Transverse colon (tissue), 4 donors: Measurements from ENCODE around the gene CABCOCO1. TPM values are rescaled to one million over a fixed set of nuclear protein-coding genes. Genes with fewer than 3 reads are reported as not detected.

ENCODE experiments used
- DNase-seq: peaks from one replicate; pipeline ENCODE4 v3.0.0-alpha.2; 2019
- H3K27ac ChIP-seq, 4 donors: fragments of 200-600 bp; sonication (generic); 2 replicates each; pipeline ENCODE4 v1.5.1; 2016 to 2018; ENCODE audit warnings: inconsistent platforms in 4 of 4
- H3K27me3 ChIP-seq: fragments of 200-600 bp; sonication (generic); 2 replicates; pipeline ENCODE4 v1.5.1; 2017; ENCODE audit warnings: inconsistent platforms
- H3K36me3 ChIP-seq, 4 donors: fragments of 200-600 bp; sonication (generic); 2 replicates each; pipeline ENCODE4 v1.5.1; 2017 to 2019; ENCODE audit warnings: inconsistent platforms in 4 of 4
- H3K4me1 ChIP-seq, 4 donors: fragments of 200-600 bp; sonication (generic); 2 replicates each; pipeline ENCODE4 v1.5.1; 2017 to 2020; ENCODE audit warnings: inconsistent platforms in 4 of 4
- H3K4me3 ChIP-seq, 4 donors: fragments of 200-600 bp; sonication (generic); 1 replicate in 1 of 4; 2 replicates in 3 of 4; pipeline versions ENCODE4 v1.5.1 to v1.6.1; 2017 to 2019; ENCODE audit warnings: inconsistent platforms in 4 of 4
- H3K9me3 ChIP-seq, 2 donors: fragments of 200-600 bp; sonication (generic); 2 replicates each; pipeline ENCODE4 v1.5.1; 2017 to 2019; ENCODE audit warnings: inconsistent platforms in 2 of 2
- EP300 ChIP-seq: sonication (generic); formaldehyde crosslinking; IDR thresholded peaks from one replicate; pipeline ENCODE4 v1.6.1; 2017; ENCODE audit warnings: antibody characterized with exemption, low read depth
- POLR2A ChIP-seq: fragments of 450-650 bp; IDR thresholded peaks from one replicate; pipeline ENCODE4 v1.6.1; 2016; ENCODE audit warnings: antibody characterized with exemption, mild to moderate bottlenecking, moderate library complexity
- POLR2AphosphoS5 ChIP-seq, 3 donors: sonication (generic); formaldehyde crosslinking; IDR thresholded peaks; one replicate each; pipeline ENCODE4 v1.6.1; 2016; ENCODE audit warnings: antibody characterized with exemption in 3 of 3
- WGBS, 2 donors: methylation state at CpG; one replicate each; pipeline ENCODE4 v1.1.5; 2018; ENCODE audit warnings: low coverage in 1 of 2; 5-methylcytosine and 5-hydroxymethylcytosine counted together
- in situ Hi-C, 4 donors: fragments of 200-750 bp; cut with MboI; loops; one replicate each; pipeline versions ENCODE4 v1.15.0 to v1.15.1; 2017; ENCODE audit warnings: low sequenced_read_pairs in 3 of 4, low pct_ligation_motif_present in 1 of 4, low pct_unique_long_range_greater_than_20kb in 1 of 4
- intact Hi-C: fragments of 100-400 bp; cut with DNase I; formaldehyde crosslinking; loops from one replicate; pipeline ENCODE4 v1.15.1; 2023; ENCODE audit warnings: low total_unique reads
- total RNA-seq, 4 donors: library from RNA; depleted of rRNA; stranded (reverse); fragments of >200 nt; gene quantifications; one replicate each; pipeline ENCODE4 v1.1.0, GENCODE V29; 2016
- TF ChIP-seq, protein P1 (sequence below), 5 experiments: fragments of 200-600 bp in 3 of 5; fragments of 450-650 bp in 2 of 5; sonication (generic) in 3 of 5; IDR thresholded peaks; 1 replicate in 2 of 5; 2 replicates in 3 of 5; pipeline ENCODE4 v1.5.1; 2016 to 2017; ENCODE audit warnings: antibody characterized with exemption in 5 of 5, inconsistent platforms in 3 of 5, mild to moderate bottlenecking in 2 of 5, moderate library complexity in 1 of 5

Gene CABCOCO1
- total RNA-seq, 4 donors from 2014 or later = not detected

- TF ChIP-seq, protein P1, sequence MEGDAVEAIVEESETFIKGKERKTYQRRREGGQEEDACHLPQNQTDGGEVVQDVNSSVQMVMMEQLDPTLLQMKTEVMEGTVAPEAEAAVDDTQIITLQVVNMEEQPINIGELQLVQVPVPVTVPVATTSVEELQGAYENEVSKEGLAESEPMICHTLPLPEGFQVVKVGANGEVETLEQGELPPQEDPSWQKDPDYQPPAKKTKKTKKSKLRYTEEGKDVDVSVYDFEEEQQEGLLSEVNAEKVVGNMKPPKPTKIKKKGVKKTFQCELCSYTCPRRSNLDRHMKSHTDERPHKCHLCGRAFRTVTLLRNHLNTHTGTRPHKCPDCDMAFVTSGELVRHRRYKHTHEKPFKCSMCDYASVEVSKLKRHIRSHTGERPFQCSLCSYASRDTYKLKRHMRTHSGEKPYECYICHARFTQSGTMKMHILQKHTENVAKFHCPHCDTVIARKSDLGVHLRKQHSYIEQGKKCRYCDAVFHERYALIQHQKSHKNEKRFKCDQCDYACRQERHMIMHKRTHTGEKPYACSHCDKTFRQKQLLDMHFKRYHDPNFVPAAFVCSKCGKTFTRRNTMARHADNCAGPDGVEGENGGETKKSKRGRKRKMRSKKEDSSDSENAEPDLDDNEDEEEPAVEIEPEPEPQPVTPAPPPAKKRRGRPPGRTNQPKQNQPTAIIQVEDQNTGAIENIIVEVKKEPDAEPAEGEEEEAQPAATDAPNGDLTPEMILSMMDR (IDR thresholded peaks at IDR 0.05) = no peak
- TF ChIP-seq POLR2AphosphoS5 (IDR thresholded peaks at IDR 0.05) (no peak), EP300 (no peak)
- in situ Hi-C loops = no loop called here
- Histone ChIP-seq H3K4me1 (peaks cover 0 to 9% (median 0%) of the 10 kb centered on the region in 4 donors), H3K36me3 (no peaks in the 10 kb centered on the region), H3K9me3 (no peaks in the 10 kb centered on the region), H3K27ac (no peak overlapping the region), H3K4me3 (no peak overlapping the region), H3K27me3 (no peaks in the 10 kb centered on the region)
- intact Hi-C loops = no loop called here
- 52 to 64% methylated on average over 4 of the region's 4 CpGs for WGBS, 2 donors
- no peak for DNase-seq
Observed at GRCh38 chr10:61623161-61623560, 39.6 kb upstream of the CABCOCO1 start.

- in situ Hi-C loops = no loop called here
- WGBS, 2 donors = 88 to 100% methylated on average over 2 of the region's 2 CpGs
- Histone ChIP-seq H3K27ac (no peak overlapping the region), H3K27me3 (no peaks in the 10 kb centered on the region), H3K9me3 (no peaks in the 10 kb centered on the region), H3K4me3 (no peak overlapping the region), H3K4me1 (peaks cover 0 to 9% (median 0%) of the 10 kb centered on the region in 4 donors), H3K36me3 (no peaks in the 10 kb centered on the region)
- no peak for TF ChIP-seq EP300
- no peak for TF ChIP-seq POLR2A
- no peak for TF ChIP-seq POLR2AphosphoS5 (IDR thresholded peaks at IDR 0.05)
- TF ChIP-seq, protein P1 (IDR thresholded peaks at IDR 0.05) = no peak
- intact Hi-C loops = no loop called here
- no peak for DNase-seq
Observed at GRCh38 chr10:61626209-61626608, 36.5 kb upstream of the CABCOCO1 start.

- Histone ChIP-seq H3K27ac (no peak overlapping the region), H3K9me3 (no peaks in the 10 kb centered on the region), H3K4me1 (peaks cover 0 to 9% (median 0%) of the 10 kb centered on the region in 4 donors), H3K27me3 (no peaks in the 10 kb centered on the region), H3K36me3 (no peaks in the 10 kb centered on the region), H3K4me3 (no peak overlapping the region)
- intact Hi-C loops = no loop called here
- DNase-seq = no peak
- in situ Hi-C loops = no loop called here
- TF ChIP-seq POLR2A = no peak
- TF ChIP-seq EP300 = no peak
- TF ChIP-seq POLR2AphosphoS5 (IDR thresholded peaks at IDR 0.05) = no peak
- TF ChIP-seq, protein P1 (IDR thresholded peaks at IDR 0.05) = no peak
- 83 to 89% methylated on average over 5 of the region's 5 CpGs for WGBS, 2 donors
Observed at GRCh38 chr10:61627266-61627665, 35.5 kb upstream of the CABCOCO1 start.

DNA sequence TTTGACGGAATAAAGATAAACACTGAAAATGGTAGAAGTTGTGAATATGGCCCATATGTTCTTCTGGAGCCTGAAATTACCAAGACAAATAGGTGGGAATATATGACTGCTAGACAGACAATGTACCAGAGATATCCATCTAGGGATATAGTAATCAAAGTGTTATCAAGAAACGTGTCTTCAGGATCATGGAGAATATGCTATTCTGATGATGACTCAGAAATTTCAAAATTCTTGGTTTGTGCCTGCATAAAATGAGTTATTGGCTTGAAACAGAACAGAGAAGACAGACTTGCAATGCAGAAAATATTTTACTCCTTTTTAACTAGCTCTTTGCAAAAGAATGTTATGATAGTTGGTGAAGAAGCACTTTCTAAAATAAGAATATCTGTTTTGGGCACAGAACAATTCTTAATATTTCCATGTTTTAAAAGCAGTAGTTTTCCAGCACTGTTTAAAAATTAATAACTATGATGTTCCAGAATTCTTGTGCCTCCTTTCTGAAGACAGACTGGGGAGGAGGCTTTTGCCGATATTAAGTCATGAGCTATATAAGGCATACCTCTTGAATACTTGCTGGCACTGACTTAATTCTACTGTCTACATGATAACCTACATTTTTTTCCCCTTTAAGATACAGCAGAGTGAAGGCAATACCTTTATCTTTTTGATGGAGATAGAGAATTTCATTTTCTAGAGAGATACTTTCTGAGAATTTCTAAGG lies 34.4 kb upstream of the CABCOCO1 start:
- intact Hi-C loops = no loop called here
- no peak for DNase-seq
- H3K36me3 ChIP-seq = no peaks in the 10 kb centered on the region
- WGBS, 2 donors = 66 to 72% methylated on average over 3 of the region's 3 CpGs
- H3K9me3 ChIP-seq = no peaks in the 10 kb centered on the region
- in situ Hi-C loops = no loop called here
- H3K27ac ChIP-seq = peak overlapping the region; percentile 2 to 41 (median 30)
- H3K4me3 ChIP-seq = no peak overlapping the region
- H3K4me1 ChIP-seq = peaks cover 0 to 7% (median 0%) of the 10 kb centered on the region in 4 donors
- H3K27me3 ChIP-seq = no peaks in the 10 kb centered on the region
- TF ChIP-seq EP300 (no peak), POLR2A (no peak), POLR2AphosphoS5 (IDR thresholded peaks at IDR 0.05) (no peak)
- TF ChIP-seq, protein P1 (IDR thresholded peaks at IDR 0.05) = no peak
